A673 (cell line): ENCODE results near the gene LEMD1. TPM values are rescaled to one million over a fixed set of nuclear protein-coding genes. Genes with fewer than 3 reads are reported as not detected.

ENCODE experiments used
- BruUV-seq: library from RNA; stranded (reverse); fragments of 400-500 nt; replicated peaks from 2 replicates; lab custom pipeline; 2021; lab: Mats Ljungman, UMichigan
- CTCF ChIA-PET: fragments of 300-600 bp; sonication (Branson Sonifier 250); formaldehyde crosslinking; loops from one replicate; lab custom pipeline; 2022; ENCODE audit warnings: antibody characterized with exemption; lab: Charles Lee
- POLR2A ChIA-PET: fragments of 300-600 bp; sonication (Branson Sonifier 250); formaldehyde crosslinking; loops from one replicate; lab custom pipeline; 2022; ENCODE audit warnings: antibody characterized with exemption; ENCODE audit not compliant: low non-redundant PET; lab: Charles Lee
- DNase-seq: peaks from one replicate; pipeline ENCODE4 v3.0.0-alpha.2; 2015; ENCODE audit warnings: low spot score
- H3K27ac ChIP-seq: fragments of 200-600 bp; sonication (generic); 2 replicates; pipeline ENCODE4 v1.5.1; 2016; ENCODE audit warnings: mixed run types, low read depth, mild to moderate bottlenecking, mixed read lengths, antibody characterized with exemption, low read length; ENCODE audit not compliant: poor library complexity, severe bottlenecking
- H3K27me3 ChIP-seq: fragments of 200-600 bp; sonication (generic); replicated peaks from 2 replicates; pipeline ENCODE4 v1.6.1; 2017; ENCODE audit warnings: mixed run types, low read depth, mild to moderate bottlenecking, mixed read lengths, antibody characterized with exemption, low read length; ENCODE audit not compliant: insufficient read depth, poor library complexity
- H3K36me3 ChIP-seq: fragments of 200-600 bp; sonication (generic); 2 replicates; pipeline ENCODE4 v1.6.1; 2016; ENCODE audit warnings: mixed run types, mild to moderate bottlenecking, mixed read lengths, antibody characterized with exemption, low read length; ENCODE audit not compliant: insufficient read depth, poor library complexity, severe bottlenecking
- H3K4me1 ChIP-seq: fragments of 200-600 bp; sonication (generic); 2 replicates; pipeline ENCODE4 v1.6.1; 2017; ENCODE audit warnings: mixed run types, mild to moderate bottlenecking, mixed read lengths, antibody characterized with exemption, low read length; ENCODE audit not compliant: insufficient read depth, poor library complexity, severe bottlenecking
- H3K4me3 ChIP-seq: fragments of 200-600 bp; sonication (generic); 2 replicates; pipeline ENCODE4 v1.5.1; 2016; ENCODE audit warnings: low read depth, mixed run types, mild to moderate bottlenecking, mixed read lengths, low read length; ENCODE audit not compliant: poor library complexity, severe bottlenecking
- H3K9me3 ChIP-seq: fragments of 200-600 bp; sonication (generic); 2 replicates; pipeline ENCODE4 v1.6.1; 2016; ENCODE audit warnings: mixed run types, low read depth, mild to moderate bottlenecking, mixed read lengths, antibody characterized with exemption, low read length; ENCODE audit not compliant: poor library complexity, severe bottlenecking
- EZH2 ChIP-seq: fragments of 200-600 bp; sonication (generic); IDR thresholded peaks from 2 replicates; pipeline ENCODE4 v1.6.1; 2017; ENCODE audit warnings: borderline replicate concordance, low read depth, mild to moderate bottlenecking, mixed read lengths, antibody characterized with exemption, low read length; ENCODE audit not compliant: poor library complexity, severe bottlenecking
- intact Hi-C: fragments of 100-400 bp; cut with micrococcal nuclease; formaldehyde crosslinking; loops from one replicate; pipeline ENCODE4 v1.10.0; 2022; ENCODE audit not compliant: unreplicated experiment
- total RNA-seq: library from RNA; stranded (reverse); gene quantifications from 2 replicates; pipeline ENCODE4 v1.2.3, GENCODE V29; 2021
- TF ChIP-seq, protein P1 (sequence below): fragments of 300-800, 200-600 bp; sonication (generic); conservative IDR thresholded peaks from 2 replicates; pipeline ENCODE4 v1.5.1; 2017; ENCODE audit warnings: low read depth, mild to moderate bottlenecking, antibody characterized with exemption, low read length, moderate library complexity, mixed read lengths

The LEMD1 gene
- total RNA-seq, 1 experiment from 2014 or later = 1.5 TPM

DNA sequence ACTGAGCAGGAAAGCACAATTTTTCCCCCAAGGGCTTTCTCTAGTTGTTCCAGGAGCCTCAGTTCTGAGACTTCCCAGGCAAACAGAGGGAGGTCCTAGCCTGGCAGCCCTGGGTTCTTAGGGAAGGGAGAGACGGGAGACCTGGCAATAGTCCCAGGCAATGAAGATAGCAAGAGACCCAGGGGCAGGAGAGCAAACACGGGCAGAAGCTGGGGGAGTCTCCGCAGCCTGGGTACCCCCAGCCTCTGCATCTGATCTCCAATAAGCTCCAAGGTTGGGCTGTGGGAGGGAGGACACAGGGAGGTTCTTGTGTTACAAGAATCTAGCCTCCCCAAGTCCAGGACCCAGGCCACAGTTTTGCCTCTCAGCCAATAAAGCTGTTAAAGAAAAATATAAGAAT, 31.6 kb upstream of the LEMD1 start:
- no peak overlapping the region for H3K4me3 ChIP-seq
- POLR2A ChIA-PET = no interaction called here

DNA sequence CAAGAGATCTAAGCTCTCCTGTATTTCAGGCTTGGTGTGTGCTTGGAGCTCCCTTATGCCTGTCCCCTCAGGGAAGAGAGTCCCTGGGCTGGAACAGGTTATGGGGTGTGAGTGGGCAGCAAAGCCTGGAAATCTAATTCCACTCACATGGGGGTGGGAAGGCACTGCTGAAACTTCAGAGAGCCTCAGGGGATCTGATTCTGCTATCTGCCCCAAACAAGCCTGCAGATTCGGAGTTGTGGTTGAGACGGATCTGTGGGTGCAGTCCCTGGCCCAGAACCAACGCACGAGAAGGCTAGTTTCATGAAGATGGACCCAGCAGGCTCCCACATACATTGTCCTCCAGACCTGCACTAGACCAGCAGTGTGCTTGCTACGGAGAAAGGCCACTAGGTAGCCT, 31.1 kb upstream of the LEMD1 start:
- CTCF ChIA-PET = no interaction called here
- Histone ChIP-seq H3K9me3 (no peaks in the 10 kb centered on the region), H3K4me1 (peaks cover 47% of the 10 kb centered on the region), H3K27ac (no peak overlapping the region), H3K36me3 (no peaks in the 10 kb centered on the region), H3K4me3 (no peak overlapping the region), H3K27me3 (peaks cover 39% of the 10 kb centered on the region)
- BruUV-seq = no TSS peak
- no peak for TF ChIP-seq EZH2
- TF ChIP-seq, protein P1, sequence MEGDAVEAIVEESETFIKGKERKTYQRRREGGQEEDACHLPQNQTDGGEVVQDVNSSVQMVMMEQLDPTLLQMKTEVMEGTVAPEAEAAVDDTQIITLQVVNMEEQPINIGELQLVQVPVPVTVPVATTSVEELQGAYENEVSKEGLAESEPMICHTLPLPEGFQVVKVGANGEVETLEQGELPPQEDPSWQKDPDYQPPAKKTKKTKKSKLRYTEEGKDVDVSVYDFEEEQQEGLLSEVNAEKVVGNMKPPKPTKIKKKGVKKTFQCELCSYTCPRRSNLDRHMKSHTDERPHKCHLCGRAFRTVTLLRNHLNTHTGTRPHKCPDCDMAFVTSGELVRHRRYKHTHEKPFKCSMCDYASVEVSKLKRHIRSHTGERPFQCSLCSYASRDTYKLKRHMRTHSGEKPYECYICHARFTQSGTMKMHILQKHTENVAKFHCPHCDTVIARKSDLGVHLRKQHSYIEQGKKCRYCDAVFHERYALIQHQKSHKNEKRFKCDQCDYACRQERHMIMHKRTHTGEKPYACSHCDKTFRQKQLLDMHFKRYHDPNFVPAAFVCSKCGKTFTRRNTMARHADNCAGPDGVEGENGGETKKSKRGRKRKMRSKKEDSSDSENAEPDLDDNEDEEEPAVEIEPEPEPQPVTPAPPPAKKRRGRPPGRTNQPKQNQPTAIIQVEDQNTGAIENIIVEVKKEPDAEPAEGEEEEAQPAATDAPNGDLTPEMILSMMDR = no peak
- POLR2A ChIA-PET = interaction anchor here (0.6 kb wide), 1 partner anchor 588 kb away, joined by 30 read pairs; no protein-coding TSS in a partner anchor
- intact Hi-C loops = no loop called here
- no peak for DNase-seq

More for the DNA sequence above, 31.6 kb upstream of the LEMD1 start:
- no TSS peak for BruUV-seq
- Histone ChIP-seq H3K27me3 (peaks cover 43% of the 10 kb centered on the region), H3K4me1 (peaks cover 42% of the 10 kb centered on the region), H3K9me3 (no peaks in the 10 kb centered on the region), H3K36me3 (no peaks in the 10 kb centered on the region), H3K27ac (no peak overlapping the region)
- TF ChIP-seq, protein P1 = no peak
- CTCF ChIA-PET = interaction anchor here (0.6 kb wide), 1 partner anchor 1266 kb away, joined by 3 read pairs; no protein-coding TSS in a partner anchor
- intact Hi-C loops = no loop called here
- no peak for DNase-seq

DNA sequence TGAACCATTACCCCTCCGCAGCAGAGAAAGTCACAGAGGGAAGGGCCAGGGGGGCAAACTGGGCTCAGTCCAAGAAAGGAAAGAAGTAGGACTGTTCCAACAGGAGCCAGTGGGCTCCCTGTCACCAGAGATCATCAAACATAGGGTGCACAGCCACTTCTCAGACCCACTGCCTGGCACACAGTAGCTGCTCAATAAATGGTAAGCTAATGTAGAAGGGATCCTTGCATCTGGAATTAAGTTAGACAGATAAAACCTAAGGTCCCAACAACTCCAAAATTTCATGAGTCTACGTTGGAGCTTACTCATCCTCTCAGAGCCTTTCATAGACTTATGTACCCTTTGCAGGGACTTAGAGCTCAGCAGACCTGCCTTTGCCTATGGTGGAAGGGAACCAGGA, 30.5 kb upstream of the LEMD1 start:
- DNase-seq = no peak
- Histone ChIP-seq H3K4me1 (peaks cover 53% of the 10 kb centered on the region), H3K27ac (no peak overlapping the region), H3K36me3 (no peaks in the 10 kb centered on the region), H3K4me3 (no peak overlapping the region), H3K9me3 (no peaks in the 10 kb centered on the region), H3K27me3 (peaks cover 34% of the 10 kb centered on the region)
- TF ChIP-seq EZH2 = no peak
- TF ChIP-seq, protein P1 = no peak
- BruUV-seq = no TSS peak
- intact Hi-C loops = no loop called here
- POLR2A ChIA-PET = interaction anchor here (0.6 kb wide), 1 partner anchor 589 kb away, joined by 30 read pairs; no protein-coding TSS in a partner anchor
- CTCF ChIA-PET = no interaction called here
